Cerebellar cortex (tissue), 1 donor: ENCODE data around the gene PHLDB1.
"Not testable (repeated sequence)": the region's sequence is repeated elsewhere in the genome, so short reads cannot be mapped to it uniquely, and the experiment has no call there.

Experiments
- DNase-seq: peaks from one replicate; pipeline ENCODE4 v3.0.0-alpha.2; 2015; ENCODE audit warnings: low spot score

PHLDB1 gene

DNA sequence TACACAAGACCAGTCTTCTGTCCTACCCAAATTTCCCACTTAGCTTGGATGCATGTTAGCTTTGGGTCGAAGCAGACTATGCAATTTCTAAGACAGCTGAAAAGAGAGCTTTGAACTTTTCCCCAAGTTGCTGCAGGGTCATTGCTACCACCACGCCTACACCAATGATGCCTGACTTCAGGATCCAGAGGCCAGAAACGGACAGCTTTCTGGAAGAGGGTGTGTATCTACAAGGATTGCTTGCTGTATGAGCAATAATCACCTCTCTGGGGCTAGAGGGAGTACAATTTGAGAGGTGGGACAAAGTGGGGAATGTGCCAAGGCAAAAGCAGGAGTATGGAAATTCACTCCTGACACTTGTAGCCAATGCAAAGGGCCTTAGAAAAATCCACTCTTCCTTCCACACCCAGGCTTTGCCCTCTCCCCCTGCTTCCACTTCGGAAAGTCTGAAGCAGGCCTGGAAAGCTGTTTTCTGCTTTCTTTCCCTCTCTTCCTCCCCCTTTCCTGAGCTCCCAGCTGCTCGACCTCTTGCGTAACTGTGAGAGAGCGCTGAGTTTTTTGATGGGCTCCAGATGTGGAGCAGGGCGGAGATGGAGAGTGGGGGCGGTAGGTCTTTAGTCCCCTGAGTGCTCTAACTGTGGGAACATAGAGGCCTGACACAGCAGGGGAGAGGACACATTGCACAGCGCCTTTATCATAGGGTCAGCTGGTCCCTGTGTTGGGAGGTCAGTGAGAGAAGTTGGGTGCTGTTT is 2.1 kb upstream of the PHLDB1 start:
- no peak for DNase-seq

- no peak for DNase-seq
Measured at GRCh38 chr11:118606157-118606843, 1.1 kb upstream of the PHLDB1 start.

GRCh38 chr11:118606844-118607228 is 579 bp upstream of the PHLDB1 start:
- no peak for DNase-seq

DNA sequence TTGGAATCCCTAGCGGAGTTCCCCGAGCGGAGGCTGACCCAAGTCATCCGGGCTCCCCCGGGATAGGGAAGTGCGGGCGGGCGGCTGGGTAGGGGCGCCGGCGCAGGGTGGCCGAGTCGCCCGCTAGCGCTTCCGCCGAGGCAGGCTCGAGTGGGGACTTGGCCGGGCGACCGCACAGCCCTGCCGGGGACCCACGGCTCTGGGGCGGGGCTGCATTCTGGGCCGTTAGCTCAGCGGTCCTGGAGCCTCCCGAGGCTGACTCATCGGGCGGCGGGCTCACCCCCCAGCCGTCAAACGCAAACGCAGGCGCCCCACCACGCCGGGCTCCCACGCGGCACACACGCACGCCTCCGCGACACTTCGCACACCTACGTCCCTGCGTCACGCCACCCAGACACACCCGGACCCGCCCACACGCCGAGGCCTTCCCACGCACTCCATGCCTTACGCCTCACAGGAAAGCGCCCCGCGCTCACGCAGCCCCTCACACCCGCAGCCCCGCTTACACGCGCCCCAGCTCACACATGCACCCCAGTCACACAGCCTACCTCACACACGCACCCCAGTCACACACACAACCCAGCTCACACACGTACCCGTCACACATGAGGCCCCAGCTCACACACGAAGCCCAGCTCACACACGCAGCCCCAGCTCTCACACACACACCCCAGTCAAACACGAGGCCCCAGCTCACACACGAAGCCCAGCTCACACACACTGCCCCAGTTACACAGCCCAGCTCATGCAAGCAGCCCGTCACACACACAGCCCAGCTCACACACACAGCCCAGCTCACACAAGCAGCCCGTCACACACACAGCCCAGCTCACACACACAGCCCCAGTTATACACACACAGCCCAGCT is 1.2 kb downstream of the PHLDB1 start:
- no peak for DNase-seq

GRCh38 chr11:118609380-118610224 is 2.2 kb downstream of the PHLDB1 start:
- no peak for DNase-seq

- DNase-seq, result no peak
Measured at GRCh38 chr11:118610225-118610772, 2.9 kb downstream of the PHLDB1 start.

DNA sequence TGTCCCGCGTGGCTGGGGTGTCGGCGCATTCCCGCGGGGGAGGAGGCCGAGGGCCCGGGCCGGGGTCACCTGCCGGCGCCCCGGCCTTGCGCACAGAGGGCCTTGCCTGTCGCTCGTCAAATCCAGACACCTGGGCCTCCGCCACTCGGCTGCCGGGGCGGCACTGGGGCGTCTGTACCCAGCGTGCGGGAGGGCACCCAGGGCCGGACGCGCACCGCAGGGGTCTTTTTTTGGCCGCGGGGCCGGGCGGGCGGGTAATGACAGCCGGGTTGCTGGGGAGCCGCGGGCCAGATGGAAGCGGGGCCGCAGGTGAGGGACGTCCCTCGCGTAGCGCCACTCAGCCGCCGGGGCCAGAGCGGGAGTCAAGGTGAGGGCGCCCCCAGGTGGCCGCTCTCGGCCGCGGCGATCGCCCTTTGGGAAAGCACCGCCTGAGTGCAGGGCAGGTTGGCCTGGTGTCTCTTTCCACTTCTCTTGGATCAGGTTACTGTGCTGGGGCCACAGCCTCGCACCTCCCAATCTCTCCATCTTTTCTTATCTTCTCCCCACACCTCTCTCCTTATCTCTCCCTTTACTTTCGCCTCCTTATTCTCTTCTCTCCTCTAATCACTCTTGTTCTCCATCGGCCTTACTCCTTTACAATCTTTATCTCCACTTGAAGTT is 3.5 kb downstream of the PHLDB1 start:
- DNase-seq, result peak; percentile 78

DNA sequence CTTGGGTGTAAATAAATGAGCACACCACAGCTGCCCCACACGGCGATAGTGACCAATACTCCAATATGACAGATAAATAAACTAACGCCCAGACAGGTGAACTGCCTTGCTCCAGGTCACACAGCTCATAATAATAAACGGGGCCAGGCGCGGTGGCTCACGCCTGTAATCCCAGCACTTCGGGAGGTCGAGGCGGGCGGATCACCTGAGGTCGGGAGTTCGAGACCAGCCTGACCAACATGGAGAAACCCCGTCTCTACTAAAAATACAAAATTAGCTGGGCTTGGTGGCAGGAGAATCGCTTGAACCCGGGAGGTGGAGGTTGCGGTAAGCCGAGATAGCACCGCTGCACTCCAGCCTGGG is 4.0 kb downstream of the PHLDB1 start:
- DNase-seq, result not testable (repeated sequence)

- no peak for DNase-seq
Measured at GRCh38 chr11:118612378-118612777, 5.0 kb downstream of the PHLDB1 start.

- DNase-seq, result no peak
Measured at GRCh38 chr11:118614511-118614910, 7.1 kb downstream of the PHLDB1 start.

DNA sequence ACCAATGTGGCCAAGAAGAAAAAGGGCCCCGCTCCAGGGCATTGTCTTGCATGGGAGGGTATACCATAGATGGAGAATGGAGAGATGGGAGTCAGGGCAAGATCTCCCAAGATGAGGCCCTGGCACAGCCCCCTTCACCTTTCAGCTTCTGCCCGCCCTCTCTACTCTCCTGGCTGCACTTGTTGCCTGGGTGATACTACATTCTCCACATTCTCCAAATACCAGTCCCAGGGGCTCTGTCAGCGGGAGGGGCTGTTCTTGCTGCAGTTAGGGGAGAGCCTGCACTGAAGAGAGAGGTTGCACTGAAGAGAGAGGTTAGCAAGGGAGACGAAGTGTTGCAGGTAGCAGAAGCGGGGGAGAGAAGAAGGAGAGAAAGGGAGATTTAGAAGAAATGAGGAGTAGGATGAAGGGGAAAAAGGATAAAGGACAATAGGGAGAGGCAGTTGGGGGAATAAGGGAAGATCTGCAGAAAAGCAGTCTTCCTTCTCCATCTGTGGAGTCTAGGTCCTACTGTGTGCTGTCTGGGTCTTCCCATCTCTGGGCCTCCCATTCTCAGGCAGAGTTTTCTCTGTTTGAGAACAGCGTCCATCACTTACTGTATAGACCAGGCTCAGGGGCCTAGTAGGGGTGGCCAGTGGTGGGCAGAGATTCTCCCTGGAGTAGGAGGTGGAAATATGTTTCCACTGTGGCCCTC is 8.0 kb downstream of the PHLDB1 start:
- DNase-seq, result peak; percentile 61

GRCh38 chr11:118615976-118616371 is 8.6 kb downstream of the PHLDB1 start:
- DNase-seq, result no peak

- no peak for DNase-seq
Measured at GRCh38 chr11:118618115-118618990, 10.9 kb downstream of the PHLDB1 start.

GRCh38 chr11:118618991-118619375 is 11.6 kb downstream of the PHLDB1 start:
- no peak for DNase-seq

DNA sequence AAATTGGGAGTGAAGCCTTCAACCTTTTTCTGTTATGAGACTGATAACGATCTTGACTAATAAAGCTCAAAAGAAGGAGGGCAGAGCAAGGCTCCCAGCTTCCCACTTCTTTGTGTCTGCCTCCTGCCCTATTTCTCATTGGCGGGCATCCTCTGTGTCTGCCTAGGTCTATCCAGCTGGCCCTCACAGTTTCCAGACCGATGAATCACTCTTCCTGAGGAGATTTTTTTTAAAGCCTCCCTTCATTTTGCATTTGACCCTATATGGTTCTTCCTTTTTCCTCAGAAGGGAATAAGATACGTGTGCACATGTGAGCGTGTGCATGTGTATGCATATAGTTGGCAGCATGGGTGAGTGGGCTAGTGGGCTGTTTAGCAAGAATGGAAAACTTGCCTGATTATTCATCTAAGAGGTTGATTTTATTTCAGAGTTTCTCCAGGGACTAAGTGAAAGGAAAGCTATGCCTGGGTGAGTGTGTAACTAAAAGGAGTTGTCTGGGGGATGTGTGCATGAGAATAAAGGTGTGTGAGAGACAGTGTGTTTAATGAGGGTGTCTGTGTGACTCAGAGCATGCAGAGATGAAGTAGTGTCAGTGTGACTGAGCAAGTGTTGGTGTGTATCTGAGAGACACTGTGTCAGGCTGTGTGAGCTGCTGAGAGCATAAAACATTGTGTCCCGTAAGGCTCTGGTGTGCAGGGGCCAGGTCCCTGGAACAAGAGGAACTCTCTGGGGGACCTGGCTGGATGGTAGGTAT is 12.2 kb downstream of the PHLDB1 start:
- peak; percentile 84 for DNase-seq

- no peak for DNase-seq
Measured at GRCh38 chr11:118620529-118621070, 13.2 kb downstream of the PHLDB1 start.

DNA sequence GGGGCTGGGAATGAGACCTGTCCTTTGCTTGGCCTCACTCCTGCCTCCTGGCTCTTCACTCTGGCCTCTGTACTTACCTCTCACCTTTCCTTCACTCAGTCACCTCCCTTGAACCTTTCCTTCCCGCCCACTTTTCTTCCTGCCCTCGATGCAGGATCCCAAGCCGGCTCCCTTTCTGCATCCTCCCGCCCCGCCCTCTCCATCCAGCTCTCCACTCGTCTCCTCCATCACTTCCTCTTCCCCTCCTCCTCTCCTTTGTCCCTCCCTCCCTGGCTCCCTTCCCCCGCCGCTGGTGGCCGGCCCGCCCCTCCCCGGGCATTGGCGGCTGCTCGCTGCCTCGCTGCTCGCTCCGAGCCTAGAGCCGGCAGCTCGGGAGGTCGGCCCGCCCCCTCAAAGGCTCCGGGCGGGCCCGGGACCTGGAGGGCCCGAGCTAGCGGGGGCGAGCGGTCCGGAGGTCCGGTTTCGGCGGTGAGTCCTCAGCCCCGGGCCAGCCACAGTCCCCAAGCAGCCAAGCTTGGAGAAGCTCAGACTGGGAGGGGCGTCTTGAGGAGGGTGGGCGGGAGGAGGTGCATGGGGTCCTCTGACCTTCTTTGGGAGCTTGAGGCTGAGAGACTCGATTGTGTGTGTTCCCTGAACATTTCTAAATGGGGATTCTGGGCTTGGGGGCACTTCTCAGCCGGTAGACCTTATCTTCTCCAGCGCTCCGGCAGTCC is 13.8 kb downstream of the PHLDB1 start:
- peak; percentile 93 for DNase-seq
